ENCODE measurements around the gene CCNY.
A peak's percentile ranks its signal among the peaks of the same experiment; 100 is the strongest.

The CCNY gene

GRCh38 chr10:35558276-35558675 is 222.0 kb downstream of the CCNY start:
- Histone ChIP-seq H3K36me3 (ENCODE audit: low read depth) (peaks cover 16% of the 10 kb centered on the region), H3K9me3 (ENCODE audit: severe bottlenecking) (no peaks in the 10 kb centered on the region), H3K4me1 (ENCODE audit: insufficient read depth, poor library complexity, severe bottlenecking) (peaks cover 5% of the 10 kb centered on the region), H3K27ac (ENCODE audit: poor library complexity, severe bottlenecking) (no peak overlapping the region), H3K27me3 (ENCODE audit: insufficient read depth, poor library complexity, severe bottlenecking) (no peaks in the 10 kb centered on the region), H3K4me3 (ENCODE audit: severe bottlenecking) (no peak overlapping the region)
- no peak for DNase-seq (ENCODE audit: low spot score)
- ATAC-seq (ENCODE audit: low read depth), result no peak
- no peak for TF ChIP-seq CTCF (IDR thresholded peaks at IDR 0.05; ENCODE audit: poor library complexity, severe bottlenecking)

GRCh38 chr10:35559416-35559815 is 223.1 kb downstream of the CCNY start:
- no peak for DNase-seq (ENCODE audit: low spot score)
- TF ChIP-seq CTCF (IDR thresholded peaks at IDR 0.05; ENCODE audit: poor library complexity, severe bottlenecking), result no peak
- no peak for ATAC-seq (ENCODE audit: low read depth)

GRCh38 chr10:35561715-35562114 is 225.4 kb downstream of the CCNY start:
- Histone ChIP-seq H3K27me3 (ENCODE audit: insufficient read depth, poor library complexity, severe bottlenecking) (no peaks in the 10 kb centered on the region), H3K36me3 (ENCODE audit: low read depth) (peaks cover 20% of the 10 kb centered on the region), H3K4me1 (ENCODE audit: insufficient read depth, poor library complexity, severe bottlenecking) (peaks cover 5% of the 10 kb centered on the region), H3K9me3 (ENCODE audit: severe bottlenecking) (no peaks in the 10 kb centered on the region), H3K27ac (ENCODE audit: poor library complexity, severe bottlenecking) (no peak overlapping the region), H3K4me3 (ENCODE audit: severe bottlenecking) (no peak overlapping the region)
- ATAC-seq (ENCODE audit: low read depth), result no peak
- no peak for TF ChIP-seq CTCF (IDR thresholded peaks at IDR 0.05; ENCODE audit: poor library complexity, severe bottlenecking)
- DNase-seq (ENCODE audit: low spot score), result no peak

More at GRCh38 chr10:35559416-35559815, 223.1 kb downstream of the CCNY start:
- Histone ChIP-seq H3K9me3 (ENCODE audit: severe bottlenecking) (no peaks in the 10 kb centered on the region), H3K4me3 (ENCODE audit: severe bottlenecking) (no peak overlapping the region), H3K27me3 (ENCODE audit: insufficient read depth, poor library complexity, severe bottlenecking) (no peaks in the 10 kb centered on the region), H3K36me3 (ENCODE audit: low read depth) (peaks cover 8% of the 10 kb centered on the region), H3K4me1 (ENCODE audit: insufficient read depth, poor library complexity, severe bottlenecking) (peaks cover 5% of the 10 kb centered on the region), H3K27ac (ENCODE audit: poor library complexity, severe bottlenecking) (no peak overlapping the region)

- Histone ChIP-seq H3K9me3 (ENCODE audit: severe bottlenecking) (no peaks in the 10 kb centered on the region), H3K27ac (ENCODE audit: poor library complexity, severe bottlenecking) (no peak overlapping the region), H3K4me1 (ENCODE audit: insufficient read depth, poor library complexity, severe bottlenecking) (peaks cover 5% of the 10 kb centered on the region), H3K36me3 (ENCODE audit: low read depth) (peaks cover 19% of the 10 kb centered on the region), H3K4me3 (ENCODE audit: severe bottlenecking) (no peak overlapping the region), H3K27me3 (ENCODE audit: insufficient read depth, poor library complexity, severe bottlenecking) (no peaks in the 10 kb centered on the region)
- DNase-seq (ENCODE audit: low spot score) (no peak), ATAC-seq (ENCODE audit: low read depth) (no peak)
- TF ChIP-seq CTCF (IDR thresholded peaks at IDR 0.05; ENCODE audit: poor library complexity, severe bottlenecking), result no peak
Measured at GRCh38 chr10:35562427-35562826, 226.1 kb downstream of the CCNY start.

GRCh38 chr10:35563261-35563891 is 227.1 kb downstream of the CCNY start:
- H3K4me1 ChIP-seq (ENCODE audit: insufficient read depth, poor library complexity, severe bottlenecking), result peaks cover 5% of the 10 kb centered on the region
- no peaks in the 10 kb centered on the region for H3K27me3 ChIP-seq (ENCODE audit: insufficient read depth, poor library complexity, severe bottlenecking)
- H3K9me3 ChIP-seq (ENCODE audit: severe bottlenecking), result no peaks in the 10 kb centered on the region
- DNase-seq (ENCODE audit: low spot score), result no peak
- H3K27ac ChIP-seq (ENCODE audit: poor library complexity, severe bottlenecking), result no peak overlapping the region
- H3K36me3 ChIP-seq (ENCODE audit: low read depth), result peaks cover 17% of the 10 kb centered on the region
- ATAC-seq (ENCODE audit: low read depth), result peak; percentile 55; the same call in 2 of the 3 replicates
- no peak overlapping the region for H3K4me3 ChIP-seq (ENCODE audit: severe bottlenecking)
- peak; percentile 99 for TF ChIP-seq CTCF (IDR thresholded peaks at IDR 0.05; ENCODE audit: poor library complexity, severe bottlenecking)

Data from RWPE2 (cell line).